Activated B cell treated with CpG ODN at 0.5 μM for 24 hours (primary cell): ENCODE data around the gene RAB20. TPM values are rescaled to one million over a fixed set of nuclear protein-coding genes. Genes with fewer than 3 reads are reported as not detected.

Experiments
- ATAC-seq: fragments of 200-7000 bp; cut with Tn5 transposase; one replicate; pipeline ENCODE4 v1.10.0; 2021; ENCODE audit warnings: low read depth, mild to moderate bottlenecking, moderate library complexity
- CTCF ChIA-PET: fragments of 350-600 bp; sonication (Branson Sonifier 250); formaldehyde crosslinking; loops from one replicate; lab custom pipeline; 2021; ENCODE audit warnings: antibody characterized with exemption; lab: Charles Lee
- POLR2A ChIA-PET: fragments of 350-600 bp; sonication (Branson Sonifier 250); formaldehyde crosslinking; loops from one replicate; lab custom pipeline; 2021; ENCODE audit warnings: antibody characterized with exemption; lab: Charles Lee
- DNase-seq: peaks from one replicate; pipeline ENCODE4 v3.0.0; 2022
- H3K27ac Mint-ChIP-seq: one replicate; pipeline ENCODE4 v1.8.0; 2020; ENCODE audit warnings: mixed read lengths
- H3K27me3 Mint-ChIP-seq: one replicate; pipeline ENCODE4 v1.8.0; 2021; ENCODE audit warnings: mixed read lengths
- H3K36me3 Mint-ChIP-seq: one replicate; pipeline ENCODE4 v1.8.0; 2021; ENCODE audit warnings: low read depth, mixed read lengths
- H3K4me1 Mint-ChIP-seq: one replicate; pipeline ENCODE4 v1.8.0; 2021; ENCODE audit warnings: mixed read lengths
- H3K4me3 Mint-ChIP-seq: one replicate; pipeline ENCODE4 v1.8.0; 2020; ENCODE audit warnings: mild to moderate bottlenecking, mixed read lengths
- H3K9me3 Mint-ChIP-seq: one replicate; pipeline ENCODE4 v1.8.0; 2020; ENCODE audit warnings: mixed read lengths
- CTCF ChIP-seq: fragments of 200-600 bp; IDR thresholded peaks from one replicate; pipeline ENCODE4 v1.8.0; 2022; ENCODE audit warnings: antibody characterized with exemption, mild to moderate bottlenecking
- intact Hi-C: fragments of 100-400 bp; cut with micrococcal nuclease; formaldehyde crosslinking; loops from one replicate; pipeline ENCODE4 v1.15.1; 2024
- total RNA-seq: library from RNA; stranded (reverse); gene quantifications from 2 replicates; pipeline ENCODE4 v1.2.3, GENCODE V29; 2022

Gene RAB20
- total RNA-seq, 1 donor from 2014 or later, result 3.1 TPM

- Mint-ChIP-seq H3K36me3 (no peaks in the 10 kb centered on the region), H3K4me1 (peaks cover 51% of the 10 kb centered on the region), H3K27me3 (no peaks in the 10 kb centered on the region), H3K4me3 (no peak overlapping the region), H3K9me3 (no peaks in the 10 kb centered on the region), H3K27ac (no peak overlapping the region)
- ATAC-seq (no peak), DNase-seq (no peak)
- no peak for TF ChIP-seq CTCF
- ChIA-PET POLR2A (no interaction called here), CTCF (no interaction called here)
- intact Hi-C loops, result loop anchor here (5.0 kb wide), 2 partner anchors 48 to 143 kb away; partner anchors contain the start of gene NAXD
Measured at GRCh38 chr13:110474713-110475112, 86.8 kb downstream of the RAB20 start.

Other genes starting within 250 kb of the RAB20 start
- 31.1 and 32.7 TPM in 2 replicates for gene NAXD, start 53.8 kb upstream of the RAB20 start, total RNA-seq
- 90.1 and 115 TPM in 2 replicates for gene CARS2, start 144.4 kb upstream of the RAB20 start, total RNA-seq
- 14.3 and 15.3 TPM in 2 replicates for gene ING1, start 152.0 kb upstream of the RAB20 start, total RNA-seq